Transverse colon (tissue), 4 donors: ENCODE data around the gene UMAD1.

ENCODE experiments used
- EP300 ChIP-seq: sonication (generic); formaldehyde crosslinking; IDR thresholded peaks from one replicate; pipeline ENCODE4 v1.6.1; 2017; ENCODE audit warnings: antibody characterized with exemption, low read depth
- POLR2A ChIP-seq: fragments of 450-650 bp; IDR thresholded peaks from one replicate; pipeline ENCODE4 v1.6.1; 2016; ENCODE audit warnings: antibody characterized with exemption, mild to moderate bottlenecking, moderate library complexity
- POLR2AphosphoS5 ChIP-seq, 3 donors: sonication (generic); formaldehyde crosslinking; IDR thresholded peaks; one replicate each; pipeline ENCODE4 v1.6.1; 2016; ENCODE audit warnings: antibody characterized with exemption in 3 of 3
- TF ChIP-seq, protein P1 (sequence below), 5 experiments: fragments of 200-600 bp in 3 of 5; fragments of 450-650 bp in 2 of 5; sonication (generic) in 3 of 5; IDR thresholded peaks; 1 replicate in 2 of 5; 2 replicates in 3 of 5; pipeline ENCODE4 v1.5.1; 2016 to 2017; ENCODE audit warnings: antibody characterized with exemption in 5 of 5, inconsistent platforms in 3 of 5, mild to moderate bottlenecking in 2 of 5, moderate library complexity in 1 of 5

DNA sequence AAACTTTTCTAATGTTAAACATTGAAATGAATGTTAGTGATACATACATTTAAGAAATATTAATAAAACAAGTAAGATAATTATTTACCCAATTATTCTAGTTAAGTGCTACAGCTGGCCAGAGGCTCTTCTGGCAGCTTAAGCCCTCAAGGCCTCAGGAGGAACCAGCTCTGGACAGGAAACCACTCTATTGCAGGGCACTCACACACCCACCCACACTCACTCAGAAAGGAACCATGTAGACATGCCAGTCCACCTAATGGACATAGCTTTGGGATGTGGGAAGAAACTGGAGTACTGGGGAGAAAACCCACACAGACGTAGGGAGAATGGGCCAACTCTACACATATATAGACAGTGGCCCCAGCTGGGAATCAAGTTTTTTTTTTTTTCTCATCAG is 28.2 kb downstream of the UMAD1 start:
- TF ChIP-seq, protein P1, sequence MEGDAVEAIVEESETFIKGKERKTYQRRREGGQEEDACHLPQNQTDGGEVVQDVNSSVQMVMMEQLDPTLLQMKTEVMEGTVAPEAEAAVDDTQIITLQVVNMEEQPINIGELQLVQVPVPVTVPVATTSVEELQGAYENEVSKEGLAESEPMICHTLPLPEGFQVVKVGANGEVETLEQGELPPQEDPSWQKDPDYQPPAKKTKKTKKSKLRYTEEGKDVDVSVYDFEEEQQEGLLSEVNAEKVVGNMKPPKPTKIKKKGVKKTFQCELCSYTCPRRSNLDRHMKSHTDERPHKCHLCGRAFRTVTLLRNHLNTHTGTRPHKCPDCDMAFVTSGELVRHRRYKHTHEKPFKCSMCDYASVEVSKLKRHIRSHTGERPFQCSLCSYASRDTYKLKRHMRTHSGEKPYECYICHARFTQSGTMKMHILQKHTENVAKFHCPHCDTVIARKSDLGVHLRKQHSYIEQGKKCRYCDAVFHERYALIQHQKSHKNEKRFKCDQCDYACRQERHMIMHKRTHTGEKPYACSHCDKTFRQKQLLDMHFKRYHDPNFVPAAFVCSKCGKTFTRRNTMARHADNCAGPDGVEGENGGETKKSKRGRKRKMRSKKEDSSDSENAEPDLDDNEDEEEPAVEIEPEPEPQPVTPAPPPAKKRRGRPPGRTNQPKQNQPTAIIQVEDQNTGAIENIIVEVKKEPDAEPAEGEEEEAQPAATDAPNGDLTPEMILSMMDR (IDR thresholded peaks at IDR 0.05): no peak
- TF ChIP-seq POLR2AphosphoS5 (IDR thresholded peaks at IDR 0.05): no peak
- TF ChIP-seq POLR2A: no peak
- TF ChIP-seq EP300: no peak
